Natural killer cell (primary cell): ENCODE measurements around the gene CST6. TPM values are rescaled to one million over a fixed set of nuclear protein-coding genes. Genes with fewer than 3 reads are reported as not detected.

Source experiments
- ATAC-seq, 3 donors: fragments of 150-1000 bp in 2 of 3; fragments of 200-7000 bp in 1 of 3; cut with Tn5 transposase; 1 replicate in 1 of 3; 2 replicates in 2 of 3; pipeline ENCODE4 v1.10.0; 2021; ENCODE audit warnings: mild to moderate bottlenecking in 2 of 3, moderate library complexity in 2 of 3
- DNase-seq, 2 donors: peaks; one replicate each; pipeline versions ENCODE4 v3.0.0 to v3.0.0-alpha.2; 2013 to 2021; ENCODE audit warnings: mixed read lengths in 1 of 2
- H3K27ac ChIP-seq: one replicate; pipeline ENCODE4 v1.5.1; 2013; ENCODE audit warnings: mild to moderate bottlenecking, low read length
- H3K27me3 ChIP-seq: one replicate; pipeline ENCODE4 v1.6.1; 2013; ENCODE audit warnings: low read length; ENCODE audit not compliant: control insufficient read depth, insufficient read depth
- H3K36me3 ChIP-seq: one replicate; pipeline ENCODE4 v1.6.1; 2013; ENCODE audit warnings: low read length; ENCODE audit not compliant: control insufficient read depth, insufficient read depth
- H3K4me1 ChIP-seq: one replicate; pipeline ENCODE4 v1.6.1; 2013; ENCODE audit warnings: low read length; ENCODE audit not compliant: control insufficient read depth, insufficient read depth
- H3K4me3 ChIP-seq: one replicate; pipeline ENCODE4 v1.5.1; 2013; ENCODE audit warnings: low read length
- H3K9me3 ChIP-seq: one replicate; pipeline ENCODE4 v1.6.1; 2013; ENCODE audit warnings: low read length; ENCODE audit not compliant: control insufficient read depth, insufficient read depth
- H3K27ac Mint-ChIP-seq, 2 donors: one replicate each; pipeline ENCODE4 v1.8.0; 2022; ENCODE audit warnings: mild to moderate bottlenecking in 2 of 2, mixed read lengths in 2 of 2, moderate library complexity in 1 of 2
- H3K27me3 Mint-ChIP-seq, 2 donors: one replicate each; pipeline ENCODE4 v1.8.0; 2022; ENCODE audit warnings: low read depth in 2 of 2, mixed read lengths in 2 of 2
- H3K36me3 Mint-ChIP-seq: one replicate; pipeline ENCODE4 v1.8.0; 2022; ENCODE audit warnings: mixed read lengths
- H3K4me1 Mint-ChIP-seq, 2 donors: one replicate each; pipeline ENCODE4 v1.8.0; 2022; ENCODE audit warnings: mixed read lengths in 2 of 2
- H3K4me3 Mint-ChIP-seq: one replicate; pipeline ENCODE4 v1.8.0; 2022; ENCODE audit warnings: mild to moderate bottlenecking, moderate library complexity, mixed read lengths
- H3K9me3 Mint-ChIP-seq, 2 donors: one replicate each; pipeline ENCODE4 v1.8.0; 2022; ENCODE audit warnings: mixed read lengths in 2 of 2
- CTCF ChIP-seq: fragments of 200-600 bp; IDR thresholded peaks from one replicate; pipeline ENCODE4 v1.8.0; 2022; ENCODE audit warnings: antibody characterized with exemption
- WGBS: methylation state at CpG from one replicate; pipeline ENCODE4 v1.1.7; 2013; ENCODE audit warnings: missing lambda C conversion rate; ENCODE audit not compliant: insufficient coverage; 5-methylcytosine and 5-hydroxymethylcytosine counted together
- intact Hi-C: fragments of 100-400 bp; cut with micrococcal nuclease; formaldehyde crosslinking; loops from one replicate; pipeline ENCODE4 v1.14.2; 2022
- total RNA-seq, 4 donors: library from RNA; stranded (reverse); fragments of 120-200 nt in 1 of 4; gene quantifications; one replicate each; pipeline versions ENCODE4 v1.2.3 to v1.2.4, GENCODE V29; 2013 to 2022

CST6 gene
- total RNA-seq, 3 donors from 2014 or later (not counting 1 experiment from before 2014, with no cell fraction given), result not detected

GRCh38 chr11:66046901-66047300, 35.1 kb downstream of the CST6 start:
- Mint-ChIP-seq H3K27ac (no peak overlapping the region), H3K27me3 (peaks cover 0 to 11% of the 10 kb centered on the region in 2 donors), H3K36me3 (no peaks in the 10 kb centered on the region), H3K4me1 (peaks cover 20 to 22% of the 10 kb centered on the region in 2 donors), H3K4me3 (no peak overlapping the region), H3K9me3 (no peaks in the 10 kb centered on the region)
- DNase-seq, result no peak
- Histone ChIP-seq H3K4me3 (no peak overlapping the region), H3K27me3 (peaks cover 3% of the 10 kb centered on the region), H3K36me3 (no peaks in the 10 kb centered on the region), H3K4me1 (peaks cover 19% of the 10 kb centered on the region), H3K9me3 (no peaks in the 10 kb centered on the region), H3K27ac (no peak overlapping the region)
- no peak for ATAC-seq
- TF ChIP-seq CTCF, result no peak
- intact Hi-C loops, result no loop called here
- 94% methylated on average over 3 of the region's 3 CpGs for WGBS

- Histone ChIP-seq H3K27ac (no peak overlapping the region), H3K4me1 (peaks cover 24% of the 10 kb centered on the region), H3K36me3 (no peaks in the 10 kb centered on the region), H3K9me3 (no peaks in the 10 kb centered on the region), H3K27me3 (peaks cover 3% of the 10 kb centered on the region), H3K4me3 (no peak overlapping the region)
- DNase-seq (no peak), ATAC-seq (no peak)
- H3K27ac Mint-ChIP-seq, result no peak overlapping the region
- H3K4me1 Mint-ChIP-seq, result peaks cover 28 to 30% of the 10 kb centered on the region in 2 donors
- no peak for TF ChIP-seq CTCF
- H3K9me3 Mint-ChIP-seq, result no peaks in the 10 kb centered on the region
- WGBS, result 94% methylated on average over 11 of the region's 11 CpGs
- peaks cover 0 to 11% of the 10 kb centered on the region in 2 donors for H3K27me3 Mint-ChIP-seq
- no peaks in the 10 kb centered on the region for H3K36me3 Mint-ChIP-seq
- no peak overlapping the region for H3K4me3 Mint-ChIP-seq
- intact Hi-C loops, result no loop called here
These were observed 35.9 kb downstream of the CST6 start for GRCh38 chr11:66047541-66048365.

- Histone ChIP-seq H3K9me3 (no peaks in the 10 kb centered on the region), H3K27ac (no peak within 1 kb of the TSS), H3K36me3 (peaks cover 2% of the 10 kb centered on the region), H3K27me3 (peaks cover 3% of the 10 kb centered on the region), H3K4me1 (peaks cover 33% of the 10 kb centered on the region), H3K4me3 (no peak within 1 kb of the TSS)
- intact Hi-C loops, result no loop called here
- H3K4me3 Mint-ChIP-seq, result no peak within 1 kb of the TSS
- H3K27ac Mint-ChIP-seq, result no peak within 1 kb of the TSS
- H3K36me3 Mint-ChIP-seq, result no peaks in the 10 kb centered on the region
- H3K9me3 Mint-ChIP-seq, result no peaks in the 10 kb centered on the region
- DNase-seq (no peak), ATAC-seq (no peak)
- no peak for TF ChIP-seq CTCF
- peaks cover 34 to 37% of the 10 kb centered on the region in 2 donors for H3K4me1 Mint-ChIP-seq
- WGBS, result 20% methylated on average over 33 of the region's 39 CpGs
- peaks cover 0 to 11% of the 10 kb centered on the region in 2 donors for H3K27me3 Mint-ChIP-seq
These were observed 36.9 kb downstream of the CST6 start, which contains the start of gene GAL3ST3 for GRCh38 chr11:66048547-66049323. Gene GAL3ST3, minus strand, starts transcription at chr11:66049161. Its CDS starts 3,746 bp downstream, at chr11:66045415.
